Glutamatergic neuron (in vitro differentiated cells): ENCODE results near the gene SETD4. TPM values are rescaled to one million over a fixed set of nuclear protein-coding genes. Genes with fewer than 3 reads are reported as not detected.
"Not testable (repeated sequence)": the region's sequence is repeated elsewhere in the genome, so short reads cannot be mapped to it uniquely, and the experiment has no call there.

Experiments
- DNase-seq: peaks from one replicate; pipeline ENCODE4 v3.0.0; 2022
- H3K27ac Mint-ChIP-seq: one replicate; pipeline ENCODE4 v1.8.0; 2020; ENCODE audit warnings: mild to moderate bottlenecking, mixed read lengths, inconsistent platforms; ENCODE audit not compliant: unreplicated experiment
- H3K27me3 Mint-ChIP-seq: one replicate; pipeline ENCODE4 v1.8.0; 2020; ENCODE audit warnings: mild to moderate bottlenecking, moderate library complexity, mixed read lengths, inconsistent platforms; ENCODE audit not compliant: unreplicated experiment
- H3K36me3 Mint-ChIP-seq: one replicate; pipeline ENCODE4 v1.8.0; 2020; ENCODE audit warnings: mild to moderate bottlenecking, mixed read lengths, inconsistent platforms; ENCODE audit not compliant: unreplicated experiment
- H3K4me1 Mint-ChIP-seq: one replicate; pipeline ENCODE4 v1.8.0; 2020; ENCODE audit warnings: mild to moderate bottlenecking, low read depth, mixed read lengths, inconsistent platforms; ENCODE audit not compliant: unreplicated experiment
- H3K4me3 Mint-ChIP-seq: one replicate; pipeline ENCODE4 v1.8.0; 2020; ENCODE audit warnings: mild to moderate bottlenecking, mixed read lengths, inconsistent platforms; ENCODE audit not compliant: unreplicated experiment
- H3K9me3 Mint-ChIP-seq: one replicate; pipeline ENCODE4 v1.8.0; 2020; ENCODE audit warnings: mild to moderate bottlenecking, moderate library complexity, mixed read lengths, inconsistent platforms; ENCODE audit not compliant: unreplicated experiment
- total RNA-seq: library from RNA; stranded (reverse); fragmentation: NEBNext Ultra II Directional; extraction: Animal tissue kit (Norgen Biotek cat#: 25700); gene quantifications from one replicate; pipeline ENCODE4 v1.2.1, GENCODE V29; 2021; ENCODE audit not compliant: unreplicated experiment
- TF ChIP-seq, protein P1 (sequence below): fragments of 200-600 bp; sonication (generic); IDR thresholded peaks from one replicate; pipeline ENCODE4 v1.5.0; 2021; ENCODE audit not compliant: partially characterized antibody, unreplicated experiment

SETD4 gene
- total RNA-seq, 1 donor from 2014 or later, result 21.3 TPM

DNA sequence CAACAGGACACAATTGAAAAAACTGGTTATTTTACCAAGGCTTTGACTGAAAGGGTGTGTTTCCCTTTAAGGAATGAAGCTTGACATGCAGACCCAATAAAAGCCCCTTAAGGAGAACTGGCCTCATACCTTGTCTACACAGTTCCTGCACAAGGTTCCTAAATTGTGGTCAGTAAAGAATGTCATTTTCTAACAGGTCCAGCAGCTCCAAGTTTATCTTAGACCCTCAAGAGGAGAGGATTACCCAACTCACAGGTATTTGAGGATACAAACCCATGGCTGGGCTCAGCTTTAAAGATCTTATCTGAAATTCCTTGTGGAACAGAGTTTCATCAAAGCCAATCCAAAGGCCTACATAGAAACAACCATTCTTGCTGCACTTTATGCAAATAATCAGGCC is 43.1 kb upstream of the SETD4 start:
- Mint-ChIP-seq H3K27me3 (peaks cover 3% of the 10 kb centered on the region), H3K4me1 (peaks cover 7% of the 10 kb centered on the region), H3K27ac (no peak overlapping the region), H3K36me3 (no peaks in the 10 kb centered on the region), H3K4me3 (no peak overlapping the region), H3K9me3 (no peaks in the 10 kb centered on the region)
- TF ChIP-seq, protein P1, sequence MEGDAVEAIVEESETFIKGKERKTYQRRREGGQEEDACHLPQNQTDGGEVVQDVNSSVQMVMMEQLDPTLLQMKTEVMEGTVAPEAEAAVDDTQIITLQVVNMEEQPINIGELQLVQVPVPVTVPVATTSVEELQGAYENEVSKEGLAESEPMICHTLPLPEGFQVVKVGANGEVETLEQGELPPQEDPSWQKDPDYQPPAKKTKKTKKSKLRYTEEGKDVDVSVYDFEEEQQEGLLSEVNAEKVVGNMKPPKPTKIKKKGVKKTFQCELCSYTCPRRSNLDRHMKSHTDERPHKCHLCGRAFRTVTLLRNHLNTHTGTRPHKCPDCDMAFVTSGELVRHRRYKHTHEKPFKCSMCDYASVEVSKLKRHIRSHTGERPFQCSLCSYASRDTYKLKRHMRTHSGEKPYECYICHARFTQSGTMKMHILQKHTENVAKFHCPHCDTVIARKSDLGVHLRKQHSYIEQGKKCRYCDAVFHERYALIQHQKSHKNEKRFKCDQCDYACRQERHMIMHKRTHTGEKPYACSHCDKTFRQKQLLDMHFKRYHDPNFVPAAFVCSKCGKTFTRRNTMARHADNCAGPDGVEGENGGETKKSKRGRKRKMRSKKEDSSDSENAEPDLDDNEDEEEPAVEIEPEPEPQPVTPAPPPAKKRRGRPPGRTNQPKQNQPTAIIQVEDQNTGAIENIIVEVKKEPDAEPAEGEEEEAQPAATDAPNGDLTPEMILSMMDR, result no peak
- no peak for DNase-seq

DNA sequence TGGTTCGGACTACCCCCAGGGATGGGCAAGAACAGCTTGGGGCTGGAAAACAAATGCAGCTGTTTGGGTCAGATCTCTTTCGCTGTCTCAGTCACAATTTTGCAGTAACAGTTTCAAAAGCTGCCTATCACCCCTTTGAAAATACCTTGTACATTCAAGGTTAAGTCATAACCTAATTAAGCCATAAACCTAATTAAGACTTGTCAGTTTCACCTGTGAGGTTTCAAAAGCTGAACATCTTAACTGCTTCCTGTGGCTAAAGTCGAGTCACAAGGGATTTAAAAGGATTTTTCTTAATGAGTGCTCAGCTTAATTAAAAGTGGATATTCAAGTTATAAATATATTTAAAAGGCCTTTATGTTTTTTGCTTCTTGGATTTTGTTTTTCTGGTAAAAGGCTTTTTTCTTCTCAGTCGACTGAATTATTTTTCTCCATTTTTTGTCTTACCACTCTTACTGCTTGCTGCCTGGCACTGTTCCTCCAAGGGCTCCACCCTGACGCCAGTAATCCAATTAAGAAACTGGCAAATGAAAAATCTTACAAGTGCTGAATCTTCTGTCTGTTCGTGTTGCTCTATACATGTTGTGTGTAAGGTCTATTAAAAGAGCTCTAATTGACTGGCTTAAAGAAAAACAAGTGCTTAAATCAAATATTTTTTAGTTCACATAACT is 40.8 kb upstream of the SETD4 start:
- Mint-ChIP-seq H3K9me3 (no peaks in the 10 kb centered on the region), H3K27me3 (peaks cover 2% of the 10 kb centered on the region), H3K27ac (no peak overlapping the region), H3K4me3 (no peak overlapping the region), H3K36me3 (no peaks in the 10 kb centered on the region), H3K4me1 (peaks cover 7% of the 10 kb centered on the region)
- no peak for DNase-seq
- TF ChIP-seq, protein P1, result no peak

DNA sequence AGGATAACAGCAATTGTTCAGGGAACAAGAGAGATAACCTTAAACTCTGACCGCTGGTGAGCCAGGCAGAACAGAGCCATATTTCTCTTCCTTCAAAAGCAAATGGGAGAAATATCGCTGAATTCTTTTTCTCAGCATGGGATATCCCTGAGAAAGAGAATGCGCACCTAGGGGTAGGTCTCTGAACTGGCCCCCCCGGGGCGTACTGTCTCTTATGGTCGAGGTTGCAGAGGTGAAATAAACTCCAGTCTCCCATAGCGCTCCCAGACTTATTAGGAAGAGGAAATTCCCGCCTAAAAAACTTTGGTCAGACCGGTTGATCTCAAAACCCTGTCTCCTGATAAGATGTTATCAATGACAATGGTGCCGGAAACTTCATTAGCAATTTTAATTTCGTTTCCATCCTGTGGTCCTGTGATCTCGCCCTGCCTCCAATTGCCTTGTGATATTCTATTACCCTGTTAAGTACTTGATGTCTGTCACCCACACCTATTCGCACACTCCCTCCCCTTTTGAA is 39.4 kb upstream of the SETD4 start:
- not testable (repeated sequence) for H3K27me3 Mint-ChIP-seq, H3K36me3 Mint-ChIP-seq, H3K27ac Mint-ChIP-seq, DNase-seq, H3K9me3 Mint-ChIP-seq, H3K4me3 Mint-ChIP-seq, H3K4me1 Mint-ChIP-seq

DNA sequence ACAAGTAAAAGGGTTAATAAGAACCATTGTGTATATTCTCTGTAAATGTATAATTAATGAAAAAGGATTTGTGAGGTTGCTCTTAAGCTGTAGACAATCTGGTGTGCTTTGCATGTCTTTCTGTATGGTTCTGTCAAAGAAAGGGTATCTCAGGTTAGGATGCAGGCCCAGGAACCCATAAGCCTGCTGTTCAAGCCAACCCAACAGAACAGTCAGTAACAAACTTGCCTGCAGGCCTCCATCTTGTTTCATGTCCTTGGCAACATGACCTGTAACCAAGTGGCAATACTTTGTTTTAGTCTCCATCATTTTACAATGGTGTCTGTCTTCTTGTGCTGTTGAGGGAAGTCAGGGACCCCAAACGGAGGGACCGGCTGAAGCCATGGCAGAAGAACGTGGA is 38.7 kb upstream of the SETD4 start:
- Mint-ChIP-seq H3K36me3 (no peaks in the 10 kb centered on the region), H3K4me3 (no peak overlapping the region), H3K27ac (no peak overlapping the region), H3K27me3 (no peaks in the 10 kb centered on the region), H3K4me1 (no peaks in the 10 kb centered on the region), H3K9me3 (no peaks in the 10 kb centered on the region)
- no peak for DNase-seq
- TF ChIP-seq, protein P1, result no peak

DNA sequence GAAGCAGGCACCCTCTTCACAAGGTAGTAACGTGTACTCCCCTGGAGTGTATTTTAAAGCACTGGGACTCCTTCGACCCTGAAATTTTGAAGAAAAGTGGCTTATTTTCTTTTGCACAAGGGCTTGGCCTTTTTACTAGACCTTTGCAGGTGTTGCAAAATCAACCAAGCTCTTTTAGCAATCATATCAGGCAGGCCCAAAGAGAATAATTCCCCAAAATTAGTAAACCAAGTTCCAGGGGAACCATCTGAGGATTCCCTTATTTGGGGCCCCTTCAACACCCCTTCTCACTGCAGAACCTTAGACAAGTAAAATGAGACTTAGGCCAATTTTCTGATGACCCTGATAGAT is 37.8 kb upstream of the SETD4 start:
- DNase-seq, result no peak
- H3K27me3 Mint-ChIP-seq, result no peaks in the 10 kb centered on the region
- H3K4me3 Mint-ChIP-seq, result no peak overlapping the region
- peaks cover 7% of the 10 kb centered on the region for H3K36me3 Mint-ChIP-seq
- no peaks in the 10 kb centered on the region for H3K9me3 Mint-ChIP-seq
- H3K27ac Mint-ChIP-seq, result no peak overlapping the region
- TF ChIP-seq, protein P1, result no peak
- no peaks in the 10 kb centered on the region for H3K4me1 Mint-ChIP-seq
